HG03196 (cell line): ENCODE data around the gene AMMECR1L.

Source experiments
- ATAC-seq: cut with Tn5 transposase; IDR thresholded peaks from one replicate; pipeline ENCODE4 v1.9.1; 2021; ENCODE audit not compliant: unreplicated experiment

AMMECR1L gene

GRCh38 chr2:127887082-127887775, 1.5 kb upstream of the AMMECR1L start:
- no peak for ATAC-seq

GRCh38 chr2:127886593-127886935, 808 bp upstream of the AMMECR1L start:
- peak; percentile 33 for ATAC-seq

DNA sequence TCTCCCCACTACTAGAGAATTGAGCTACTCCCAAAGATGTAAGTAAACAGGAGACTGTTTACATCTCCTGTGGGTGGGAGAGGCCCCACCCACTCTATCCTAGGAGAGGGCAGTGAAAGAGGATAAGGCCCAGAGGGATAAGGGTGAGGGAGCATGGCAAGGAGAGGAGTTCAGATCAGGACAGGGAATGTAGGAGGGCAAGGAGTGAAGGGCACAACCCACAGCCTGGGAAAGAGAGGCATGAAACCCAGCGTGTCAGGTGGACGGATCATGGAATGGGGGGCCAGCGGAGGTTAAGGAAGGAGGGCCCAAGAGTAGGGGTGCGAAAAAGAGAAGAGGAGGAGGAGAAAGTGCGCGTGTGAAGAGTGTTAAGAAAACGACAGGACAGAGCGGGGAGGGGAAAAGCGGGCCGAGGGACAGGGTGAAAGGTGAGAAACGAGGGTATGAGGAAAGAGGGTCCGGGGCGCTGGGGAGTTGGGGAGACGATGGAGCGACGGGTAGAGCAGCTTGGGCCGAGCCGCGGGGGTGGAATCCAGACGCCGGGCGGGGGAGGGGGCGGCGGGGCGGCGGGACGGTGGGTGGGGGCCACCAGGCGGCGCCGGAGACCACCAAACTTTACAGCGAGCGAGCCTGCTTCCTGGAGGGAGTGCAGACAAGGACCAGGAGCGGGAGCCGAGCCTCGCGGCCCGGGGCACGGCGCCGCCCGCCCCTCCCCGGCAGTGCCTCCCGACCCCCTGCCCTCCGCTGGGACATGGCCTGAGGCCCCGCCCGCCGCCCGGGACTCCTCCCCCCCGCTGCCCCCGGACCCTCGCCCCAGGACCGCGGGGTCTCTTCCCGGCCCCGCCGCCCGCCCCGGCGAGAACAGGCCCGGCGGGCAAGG, 655 bp downstream of the AMMECR1L start:
- peak; percentile 13 for ATAC-seq

DNA sequence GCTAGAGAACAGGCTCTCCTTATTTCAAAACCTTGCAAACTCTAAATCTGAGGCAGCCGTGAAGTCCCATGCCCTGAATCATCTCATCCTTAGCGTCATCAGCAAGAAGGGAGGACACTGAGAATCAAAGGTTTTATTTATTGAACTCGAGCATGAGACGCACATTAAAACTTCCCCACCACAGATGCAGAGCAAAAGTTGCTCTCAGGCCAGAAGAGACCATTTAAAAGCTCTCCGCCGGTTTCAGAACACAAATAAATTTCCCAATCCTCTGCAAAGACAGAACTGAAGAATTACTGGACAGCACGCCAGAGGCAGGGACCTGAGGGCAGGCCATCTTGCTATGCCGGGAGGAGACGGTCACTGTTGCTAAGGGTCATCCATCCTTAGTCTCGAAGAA, 1.3 kb downstream of the AMMECR1L start:
- ATAC-seq = no peak

DNA sequence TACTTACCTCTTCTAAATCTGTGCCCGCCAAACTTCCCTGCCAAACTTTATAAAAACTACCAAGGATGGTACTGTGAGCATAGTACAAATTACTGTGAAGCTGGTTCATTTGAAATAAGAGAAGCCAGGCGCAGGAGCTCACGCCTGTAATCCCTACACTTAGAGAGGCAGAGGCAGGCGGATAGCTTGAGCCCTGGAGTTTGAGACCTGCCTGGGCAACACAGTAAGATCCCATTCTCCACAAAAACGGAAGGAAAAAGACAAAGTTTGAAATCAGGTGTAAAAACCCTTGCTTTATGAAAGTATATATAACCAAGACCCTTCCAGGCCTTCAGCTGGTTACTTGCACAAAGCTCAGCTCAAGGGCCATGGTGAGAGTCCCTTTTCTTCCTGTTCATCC, 5.9 kb downstream of the AMMECR1L start:
- no peak for ATAC-seq

DNA sequence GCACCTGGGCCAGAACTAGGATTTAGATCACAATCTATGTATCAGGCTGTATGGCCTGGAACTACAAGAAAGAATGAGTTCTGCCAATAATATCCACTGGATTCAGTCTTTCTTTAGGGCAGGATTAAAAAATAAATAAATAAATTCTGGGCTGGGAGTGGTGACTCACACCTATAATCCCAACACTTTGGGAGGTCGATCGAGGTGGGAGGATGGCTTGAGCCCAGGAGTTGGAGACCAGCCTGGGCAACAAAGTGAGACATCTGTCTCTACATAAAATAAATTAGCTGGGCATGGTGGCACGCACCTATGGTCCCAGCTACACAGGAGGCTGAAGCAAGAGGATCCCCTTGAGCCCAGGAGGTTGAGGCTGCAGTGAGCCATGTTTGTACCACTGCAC, 8.1 kb downstream of the AMMECR1L start:
- ATAC-seq = no peak

DNA sequence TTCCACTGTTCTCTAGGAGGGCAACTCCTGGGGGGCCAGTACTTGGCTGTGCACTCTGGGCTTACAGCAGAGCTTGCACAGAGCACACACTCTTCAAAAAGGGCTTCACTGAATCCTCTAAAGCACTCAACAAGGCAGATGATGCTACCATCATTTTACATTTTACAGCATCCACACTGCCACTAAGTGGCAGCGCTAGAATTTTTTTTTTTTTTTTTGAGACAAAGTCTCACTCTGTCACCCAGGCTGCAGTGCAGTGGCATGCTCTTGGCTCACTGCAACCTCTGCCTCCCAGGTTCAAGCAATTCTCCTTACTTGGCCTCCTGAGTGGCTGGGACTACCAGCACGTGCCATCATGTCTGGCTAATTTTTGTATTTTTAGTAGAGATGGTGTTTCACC, 8.6 kb downstream of the AMMECR1L start:
- ATAC-seq = no peak

DNA sequence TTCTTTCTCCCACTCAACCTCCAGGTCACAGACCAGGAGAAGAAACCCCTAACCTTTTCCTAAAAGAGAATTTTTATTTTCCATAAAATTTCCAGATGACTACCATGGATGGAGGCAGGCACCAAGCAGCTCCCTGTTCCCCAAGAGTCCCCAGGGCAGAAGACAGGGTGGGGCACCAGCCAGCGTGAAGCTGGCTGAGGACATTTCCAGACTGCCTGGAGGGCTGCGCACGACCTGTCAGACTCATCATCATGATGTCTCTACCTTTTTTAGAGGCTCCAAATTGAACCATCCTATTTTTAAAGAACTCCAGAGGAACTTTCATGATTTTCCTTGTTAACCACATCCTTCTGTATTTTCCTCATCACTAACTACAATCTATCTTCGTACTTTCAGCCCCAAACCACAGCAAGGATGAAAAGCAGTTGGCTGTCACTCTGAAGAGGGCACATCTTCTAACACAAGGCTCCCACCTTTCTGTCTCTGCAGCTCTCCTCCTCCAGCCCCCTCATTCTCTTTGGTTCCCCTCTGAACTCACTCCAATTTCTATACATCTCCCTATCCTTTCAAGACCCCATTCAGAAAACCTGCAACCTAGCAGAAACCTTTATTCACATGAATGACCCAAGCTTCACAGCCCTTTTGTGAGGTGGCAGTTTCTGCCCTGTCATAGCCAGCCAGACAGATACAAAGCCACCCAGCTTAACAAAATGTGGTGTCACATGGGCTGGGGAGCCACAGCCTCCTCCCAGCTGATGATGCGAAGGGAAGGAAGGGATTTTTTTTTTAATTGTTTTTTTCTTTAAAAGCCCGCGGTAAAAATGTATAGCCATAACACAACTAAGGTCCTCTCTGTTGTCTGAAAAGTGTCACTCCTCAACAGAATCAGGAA, 11.1 kb downstream of the AMMECR1L start:
- no peak for ATAC-seq

- no peak for ATAC-seq
These were observed 12.0 kb downstream of the AMMECR1L start for GRCh38 chr2:127873707-127874303.

- ATAC-seq = no peak
These were observed 13.4 kb downstream of the AMMECR1L start for GRCh38 chr2:127872354-127872753.

DNA sequence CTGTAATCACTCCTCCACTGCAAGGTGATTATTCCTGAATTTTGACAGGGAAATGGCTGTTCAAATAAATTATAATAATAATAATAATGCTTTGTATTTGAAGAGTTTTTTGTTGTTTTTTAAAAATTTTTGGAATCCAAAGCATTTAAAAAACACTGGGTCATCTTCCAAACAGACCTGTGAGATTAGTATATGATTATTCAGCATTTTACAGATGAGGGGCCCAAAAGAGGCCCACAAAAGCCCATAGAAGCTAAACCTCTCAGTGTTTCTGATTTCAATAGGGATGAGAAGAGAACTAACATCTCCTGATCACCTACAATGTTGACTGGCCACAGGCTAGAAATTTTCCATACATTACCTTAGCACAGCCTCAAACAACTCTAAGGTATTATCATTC, 19.8 kb downstream of the AMMECR1L start:
- no peak for ATAC-seq

DNA sequence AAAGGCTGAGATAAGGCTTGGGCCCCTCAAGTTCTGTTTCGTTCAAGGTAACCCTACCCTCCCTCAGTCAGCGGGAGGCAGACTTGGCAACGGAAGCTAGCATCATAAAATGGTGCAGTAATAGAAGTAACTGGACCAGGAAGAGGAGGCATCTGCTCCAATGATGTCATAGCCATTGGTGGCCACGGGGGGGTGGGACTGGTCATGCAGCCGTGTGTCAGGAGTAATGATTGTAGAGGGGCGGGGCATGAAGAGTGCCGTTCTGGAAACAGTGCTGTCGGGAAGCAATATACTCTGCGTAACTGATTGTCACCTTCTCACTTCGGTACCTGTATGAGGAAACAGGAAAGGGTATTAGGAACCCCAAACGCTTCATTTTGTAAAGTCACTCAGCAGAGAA, 20.9 kb downstream of the AMMECR1L start:
- ATAC-seq = no peak

GRCh38 chr2:127862228-127862627, 23.5 kb downstream of the AMMECR1L start:
- no peak for ATAC-seq

- ATAC-seq = no peak
These were observed 25.6 kb downstream of the AMMECR1L start for GRCh38 chr2:127860130-127860529.

GRCh38 chr2:127859712-127860085, 26.1 kb downstream of the AMMECR1L start:
- no peak for ATAC-seq

- peak; percentile 19 for ATAC-seq
These were observed 28.4 kb downstream of the AMMECR1L start for GRCh38 chr2:127857265-127857808.

DNA sequence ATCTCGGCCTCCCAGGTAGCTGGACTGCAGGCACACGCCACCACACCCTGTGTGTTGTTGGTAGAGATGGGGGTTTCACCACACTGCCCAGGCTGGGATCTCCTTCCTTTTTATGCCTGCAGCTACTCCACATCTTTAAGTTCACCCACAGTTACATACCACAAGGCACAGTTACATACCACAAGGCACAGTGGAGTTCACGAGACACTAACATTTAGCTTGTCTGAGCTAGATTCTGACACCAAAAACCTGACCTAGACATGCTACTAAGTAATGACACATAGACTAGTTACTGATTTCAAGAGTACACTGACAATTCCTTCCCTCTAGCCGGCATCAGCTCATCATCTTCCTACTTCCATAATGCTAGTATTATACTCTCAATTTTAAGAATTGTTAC, 32.1 kb downstream of the AMMECR1L start:
- no peak for ATAC-seq

DNA sequence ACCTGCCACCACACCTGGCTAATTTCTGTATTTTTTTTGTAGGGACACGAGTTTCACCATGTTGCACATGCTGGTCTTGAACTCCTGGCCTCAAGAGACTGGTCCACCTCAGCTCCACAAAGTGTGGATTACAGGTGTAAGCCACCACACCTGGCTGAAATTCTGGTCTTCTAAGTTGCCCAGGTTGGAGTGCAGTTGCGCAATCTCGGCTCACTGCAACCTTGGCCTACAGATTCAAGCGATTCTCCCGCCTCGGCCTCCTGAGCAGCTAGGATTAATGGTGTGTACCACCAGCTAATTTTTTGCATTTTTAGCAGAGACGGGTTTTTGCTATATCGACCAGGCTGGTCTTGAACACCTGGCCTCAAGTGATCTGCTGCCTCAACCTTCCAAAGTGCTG, 33.4 kb downstream of the AMMECR1L start:
- no peak for ATAC-seq

- ATAC-seq = no peak
These were observed 37.8 kb downstream of the AMMECR1L start for GRCh38 chr2:127847931-127848330.

DNA sequence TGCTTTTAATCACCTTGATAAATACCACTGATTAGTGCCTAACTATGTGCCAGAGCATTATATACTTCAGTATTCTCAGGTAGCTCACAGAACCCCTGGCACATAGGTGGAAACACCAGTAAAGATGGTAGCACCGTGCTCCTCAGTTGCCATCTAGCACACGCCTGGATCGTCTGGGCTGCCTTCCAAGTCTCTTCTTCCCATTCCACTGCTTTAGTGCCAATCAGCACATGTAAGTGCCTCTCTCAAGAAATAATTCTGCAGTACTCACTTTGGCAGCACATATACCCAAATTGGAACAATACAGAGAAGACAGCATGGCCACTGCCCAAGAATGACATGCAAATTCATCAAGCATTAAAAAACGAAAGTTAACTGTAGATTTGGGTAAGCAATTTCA, 40.8 kb downstream of the AMMECR1L start:
- no peak for ATAC-seq

GRCh38 chr2:127843677-127844076, 42.1 kb downstream of the AMMECR1L start:
- no peak for ATAC-seq
